Measurements from ENCODE around the gene SECISBP2.

- no peak for TF ChIP-seq CTCF (conservative IDR thresholded peaks at IDR 0.05; ENCODE audit: low read depth in 2 of 2)
- TF ChIP-seq EZH2 (IDR thresholded peaks at IDR 0.05; ENCODE audit: low read depth, unreplicated experiment), result no peak
- TF ChIP-seq POLR2AphosphoS5 (IDR thresholded peaks at IDR 0.05; ENCODE audit: low read depth), result no peak
- no peak for TF ChIP-seq REST (IDR thresholded peaks at IDR 0.05; ENCODE audit: unreplicated experiment)
- no peak for TF ChIP-seq NANOG (IDR thresholded peaks at IDR 0.05; ENCODE audit: borderline replicate concordance)
Measured at GRCh38 chr9:89351584-89352300, 33.4 kb downstream of the SECISBP2 start.

Measured in GM23338 (cell line).